GM12872 (cell line): Measurements from ENCODE around the gene SELENOM.

Source experiments
- CTCF ChIP-seq: IDR thresholded peaks from 3 replicates; pipeline ENCODE4 v1.5.1; 2011; ENCODE audit warnings: low read depth, mild to moderate bottlenecking, low read length, moderate library complexity; ENCODE audit not compliant: insufficient read depth

SELENOM gene

DNA sequence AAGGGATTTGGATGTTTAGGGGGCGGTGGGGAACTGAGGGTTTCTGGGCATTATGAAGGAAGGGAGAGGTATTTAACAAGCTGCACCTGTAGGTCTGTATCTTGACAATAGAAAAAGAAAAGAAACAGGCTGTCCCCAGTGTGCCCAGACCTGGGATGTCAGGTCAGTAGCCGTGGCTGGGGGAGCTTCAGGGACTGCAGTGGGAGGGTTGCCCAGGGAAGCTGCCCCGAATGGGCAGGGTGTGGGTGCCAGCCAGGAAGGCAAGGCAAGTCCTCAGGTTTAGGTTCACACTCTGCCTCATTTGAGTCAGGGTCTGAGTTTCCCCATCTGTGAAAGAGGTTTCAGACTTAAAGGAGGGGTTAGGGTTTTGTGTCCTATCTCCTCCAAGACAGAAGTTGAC is 16.9 kb upstream of the SELENOM start:
- TF ChIP-seq CTCF, result no peak

- TF ChIP-seq CTCF, result no peak
Measured at GRCh38 chr22:31123292-31123602, 15.9 kb upstream of the SELENOM start.

DNA sequence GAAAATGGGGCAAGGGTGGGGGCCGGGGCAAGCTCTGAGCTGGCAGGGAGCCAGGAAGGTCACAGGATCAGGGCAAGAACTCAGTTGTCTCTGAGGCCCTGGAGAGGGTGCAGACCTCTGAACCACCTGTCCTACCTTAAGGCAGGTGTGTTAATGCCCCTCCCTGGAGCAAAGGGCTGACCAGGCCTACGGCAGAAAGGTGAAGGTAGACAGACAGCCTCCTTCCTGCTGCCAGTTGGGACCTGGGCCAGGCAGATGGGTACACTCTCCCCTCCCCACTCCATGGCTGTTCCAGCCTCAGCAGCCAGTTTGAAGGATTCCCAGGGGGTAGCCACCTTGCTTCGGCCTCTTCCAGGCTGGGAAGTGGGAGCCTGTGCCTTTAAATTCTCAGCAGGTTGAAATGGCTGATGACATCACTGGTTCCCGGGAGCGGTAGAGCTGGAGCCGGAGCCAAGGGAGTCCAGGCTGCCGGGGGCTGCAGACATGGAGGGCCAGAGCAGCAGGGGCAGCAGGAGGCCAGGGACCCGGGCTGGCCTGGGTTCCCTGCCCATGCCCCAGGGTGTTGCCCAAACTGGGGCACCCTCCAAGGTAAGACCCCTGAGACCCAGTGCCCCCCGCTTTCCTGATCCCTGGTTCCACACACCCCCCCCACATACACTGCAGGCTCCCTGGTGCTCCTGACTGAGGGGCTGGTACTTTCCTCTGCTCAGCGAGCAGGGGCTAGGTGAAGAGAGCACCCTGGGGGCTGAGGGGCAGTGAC is 15.3 kb upstream of the SELENOM start, which contains the start of gene INPP5J:
INPP5J (plus strand) TSS at position 435 of the 760 bp plus-strand sequence; CDS start at position 484, 49 bp downstream.
- no peak for TF ChIP-seq CTCF

DNA sequence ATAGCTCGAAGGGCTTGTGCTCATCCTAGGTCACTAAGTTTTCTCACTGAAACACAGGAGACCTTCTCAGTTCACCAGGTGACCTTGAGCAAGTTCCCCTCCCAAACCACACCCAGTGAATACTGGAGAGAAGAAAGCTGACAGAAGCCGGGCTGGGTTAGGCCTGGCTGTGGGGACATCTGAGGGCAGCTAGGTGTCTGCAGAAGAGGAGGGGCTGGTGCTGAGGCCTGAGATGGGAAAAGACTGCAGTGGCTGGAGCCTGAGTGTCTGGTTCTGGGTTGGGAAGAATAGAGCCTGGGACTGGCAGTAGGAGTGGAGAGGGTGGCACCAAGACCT is 14.8 kb upstream of the SELENOM start:
- no peak for TF ChIP-seq CTCF

DNA sequence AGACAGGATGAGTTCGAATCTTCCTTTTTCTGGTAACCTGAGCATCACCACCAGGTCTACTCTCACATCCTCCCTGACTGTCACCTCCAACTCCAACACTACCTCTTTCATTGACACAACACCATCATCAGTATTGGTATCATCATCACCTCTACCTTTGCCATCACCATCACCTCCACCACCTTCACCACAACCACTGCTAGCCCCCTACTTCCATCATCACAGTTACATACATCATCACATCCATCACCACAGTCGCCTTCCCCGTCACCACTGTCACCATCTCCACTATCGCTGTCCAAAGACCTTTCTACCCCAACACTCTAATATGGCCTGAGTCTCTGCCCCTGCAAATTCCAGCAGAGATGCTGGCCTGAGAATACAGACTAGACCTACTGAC is 14.0 kb upstream of the SELENOM start:
- no peak for TF ChIP-seq CTCF

- TF ChIP-seq CTCF, result no peak
Measured at GRCh38 chr22:31120642-31121041, 13.3 kb upstream of the SELENOM start.

- no peak for TF ChIP-seq CTCF
Measured at GRCh38 chr22:31120230-31120629, 12.9 kb upstream of the SELENOM start.
